A673 (cell line): ENCODE results near the gene BUB3. TPM values are rescaled to one million over a fixed set of nuclear protein-coding genes. Genes with fewer than 3 reads are reported as not detected.

Experiments
- BruUV-seq: library from RNA; stranded (reverse); fragments of 400-500 nt; replicated peaks from 2 replicates; lab custom pipeline; 2021; lab: Mats Ljungman, UMichigan
- CTCF ChIA-PET: fragments of 300-600 bp; sonication (Branson Sonifier 250); formaldehyde crosslinking; loops from one replicate; lab custom pipeline; 2022; ENCODE audit warnings: antibody characterized with exemption; lab: Charles Lee
- POLR2A ChIA-PET: fragments of 300-600 bp; sonication (Branson Sonifier 250); formaldehyde crosslinking; loops from one replicate; lab custom pipeline; 2022; ENCODE audit warnings: antibody characterized with exemption; ENCODE audit not compliant: low non-redundant PET; lab: Charles Lee
- DNase-seq: peaks from one replicate; pipeline ENCODE4 v3.0.0-alpha.2; 2015; ENCODE audit warnings: low spot score
- H3K27ac ChIP-seq: fragments of 200-600 bp; sonication (generic); 2 replicates; pipeline ENCODE4 v1.5.1; 2016; ENCODE audit warnings: mixed run types, low read depth, mild to moderate bottlenecking, mixed read lengths, antibody characterized with exemption, low read length; ENCODE audit not compliant: poor library complexity, severe bottlenecking
- H3K27me3 ChIP-seq: fragments of 200-600 bp; sonication (generic); replicated peaks from 2 replicates; pipeline ENCODE4 v1.6.1; 2017; ENCODE audit warnings: mixed run types, low read depth, mild to moderate bottlenecking, mixed read lengths, antibody characterized with exemption, low read length; ENCODE audit not compliant: insufficient read depth, poor library complexity
- H3K36me3 ChIP-seq: fragments of 200-600 bp; sonication (generic); 2 replicates; pipeline ENCODE4 v1.6.1; 2016; ENCODE audit warnings: mixed run types, mild to moderate bottlenecking, mixed read lengths, antibody characterized with exemption, low read length; ENCODE audit not compliant: insufficient read depth, poor library complexity, severe bottlenecking
- H3K4me1 ChIP-seq: fragments of 200-600 bp; sonication (generic); 2 replicates; pipeline ENCODE4 v1.6.1; 2017; ENCODE audit warnings: mixed run types, mild to moderate bottlenecking, mixed read lengths, antibody characterized with exemption, low read length; ENCODE audit not compliant: insufficient read depth, poor library complexity, severe bottlenecking
- H3K4me3 ChIP-seq: fragments of 200-600 bp; sonication (generic); 2 replicates; pipeline ENCODE4 v1.5.1; 2016; ENCODE audit warnings: low read depth, mixed run types, mild to moderate bottlenecking, mixed read lengths, low read length; ENCODE audit not compliant: poor library complexity, severe bottlenecking
- H3K9me3 ChIP-seq: fragments of 200-600 bp; sonication (generic); 2 replicates; pipeline ENCODE4 v1.6.1; 2016; ENCODE audit warnings: mixed run types, low read depth, mild to moderate bottlenecking, mixed read lengths, antibody characterized with exemption, low read length; ENCODE audit not compliant: poor library complexity, severe bottlenecking
- EZH2 ChIP-seq: fragments of 200-600 bp; sonication (generic); IDR thresholded peaks from 2 replicates; pipeline ENCODE4 v1.6.1; 2017; ENCODE audit warnings: borderline replicate concordance, low read depth, mild to moderate bottlenecking, mixed read lengths, antibody characterized with exemption, low read length; ENCODE audit not compliant: poor library complexity, severe bottlenecking
- intact Hi-C: fragments of 100-400 bp; cut with micrococcal nuclease; formaldehyde crosslinking; loops from one replicate; pipeline ENCODE4 v1.10.0; 2022; ENCODE audit not compliant: unreplicated experiment
- total RNA-seq: library from RNA; stranded (reverse); gene quantifications from 2 replicates; pipeline ENCODE4 v1.2.3, GENCODE V29; 2021
- TF ChIP-seq, protein P1 (sequence below): fragments of 300-800, 200-600 bp; sonication (generic); conservative IDR thresholded peaks from 2 replicates; pipeline ENCODE4 v1.5.1; 2017; ENCODE audit warnings: low read depth, mild to moderate bottlenecking, antibody characterized with exemption, low read length, moderate library complexity, mixed read lengths

Gene BUB3
- total RNA-seq, 1 experiment from 2014 or later = 207 TPM

GRCh38 chr10:123134915-123135414 is 19.2 kb upstream of the BUB3 start:
- H3K27me3 ChIP-seq = peaks cover 99% of the 10 kb centered on the region
- H3K4me3 ChIP-seq = peak overlapping the region; percentile 45
- DNase-seq = no peak
- TF ChIP-seq, protein P1, sequence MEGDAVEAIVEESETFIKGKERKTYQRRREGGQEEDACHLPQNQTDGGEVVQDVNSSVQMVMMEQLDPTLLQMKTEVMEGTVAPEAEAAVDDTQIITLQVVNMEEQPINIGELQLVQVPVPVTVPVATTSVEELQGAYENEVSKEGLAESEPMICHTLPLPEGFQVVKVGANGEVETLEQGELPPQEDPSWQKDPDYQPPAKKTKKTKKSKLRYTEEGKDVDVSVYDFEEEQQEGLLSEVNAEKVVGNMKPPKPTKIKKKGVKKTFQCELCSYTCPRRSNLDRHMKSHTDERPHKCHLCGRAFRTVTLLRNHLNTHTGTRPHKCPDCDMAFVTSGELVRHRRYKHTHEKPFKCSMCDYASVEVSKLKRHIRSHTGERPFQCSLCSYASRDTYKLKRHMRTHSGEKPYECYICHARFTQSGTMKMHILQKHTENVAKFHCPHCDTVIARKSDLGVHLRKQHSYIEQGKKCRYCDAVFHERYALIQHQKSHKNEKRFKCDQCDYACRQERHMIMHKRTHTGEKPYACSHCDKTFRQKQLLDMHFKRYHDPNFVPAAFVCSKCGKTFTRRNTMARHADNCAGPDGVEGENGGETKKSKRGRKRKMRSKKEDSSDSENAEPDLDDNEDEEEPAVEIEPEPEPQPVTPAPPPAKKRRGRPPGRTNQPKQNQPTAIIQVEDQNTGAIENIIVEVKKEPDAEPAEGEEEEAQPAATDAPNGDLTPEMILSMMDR = no peak
- TF ChIP-seq EZH2 = peak; percentile 65
- CTCF ChIA-PET = interaction anchor here (1.1 kb wide), 1 partner anchor 90 kb away, joined by 3 read pairs; no protein-coding TSS in a partner anchor
- no peaks in the 10 kb centered on the region for H3K36me3 ChIP-seq
- H3K4me1 ChIP-seq = peaks cover 29% of the 10 kb centered on the region
- POLR2A ChIA-PET = no interaction called here
- H3K9me3 ChIP-seq = no peaks in the 10 kb centered on the region
- no peak overlapping the region for H3K27ac ChIP-seq
- intact Hi-C loops = loop anchor here (5.0 kb wide), 1 partner anchor 292 kb away; no protein-coding TSS in a partner anchor
- no TSS peak for BruUV-seq

- intact Hi-C loops = no loop called here
- ChIA-PET CTCF (no interaction called here), POLR2A (no interaction called here)
- no TSS peak for BruUV-seq
- DNase-seq = peak; percentile 81
- peaks cover 29% of the 10 kb centered on the region for H3K4me1 ChIP-seq
- no peaks in the 10 kb centered on the region for H3K36me3 ChIP-seq
- TF ChIP-seq EZH2 = no peak
- TF ChIP-seq, protein P1 = no peak
- H3K27ac ChIP-seq = no peak within 1 kb of the TSS
- no peaks in the 10 kb centered on the region for H3K9me3 ChIP-seq
- peak within 1 kb of the TSS; percentile 45 for H3K4me3 ChIP-seq
- H3K27me3 ChIP-seq = peaks cover 99% of the 10 kb centered on the region
These were observed 18.6 kb upstream of the BUB3 start, which contains the start of gene HMX3 for GRCh38 chr10:123135415-123136141. HMX3 (plus strand) TSS chr10:123135970; CDS start chr10:123136051, 81 bp downstream.

DNA sequence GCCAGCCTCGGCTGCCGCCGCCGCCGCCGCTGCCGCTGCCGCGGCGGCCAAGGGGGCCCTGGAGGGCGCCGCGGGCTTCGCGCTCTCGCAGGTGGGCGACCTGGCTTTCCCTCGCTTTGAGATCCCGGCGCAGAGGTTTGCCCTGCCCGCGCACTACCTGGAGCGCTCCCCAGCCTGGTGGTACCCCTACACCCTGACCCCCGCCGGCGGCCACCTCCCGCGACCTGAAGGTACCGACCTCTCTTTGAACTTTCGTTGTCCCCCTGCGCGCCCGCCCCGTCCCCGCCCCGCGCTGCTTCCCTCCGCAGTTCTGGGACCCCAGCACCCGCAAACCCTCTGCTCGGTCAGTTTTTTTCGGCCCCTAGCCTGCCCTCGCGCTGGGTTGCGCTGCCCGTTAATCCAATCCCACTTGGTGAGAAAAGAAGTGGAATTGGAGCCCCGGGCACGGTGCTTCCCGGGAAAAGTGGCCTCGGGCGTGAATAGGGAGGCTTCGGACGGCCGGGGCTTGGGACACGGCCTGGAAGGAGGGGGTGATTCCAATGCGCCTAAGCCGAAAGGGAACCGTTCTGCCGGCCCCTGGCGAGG is 17.9 kb upstream of the BUB3 start:
- no peak overlapping the region for H3K27ac ChIP-seq
- intact Hi-C loops = no loop called here
- no peaks in the 10 kb centered on the region for H3K9me3 ChIP-seq
- peak; percentile 97 for TF ChIP-seq EZH2
- TF ChIP-seq, protein P1 = no peak
- H3K4me1 ChIP-seq = peaks cover 29% of the 10 kb centered on the region
- ChIA-PET POLR2A (no interaction called here), CTCF (no interaction called here)
- H3K36me3 ChIP-seq = no peaks in the 10 kb centered on the region
- H3K27me3 ChIP-seq = peaks cover 99% of the 10 kb centered on the region
- no peak for DNase-seq
- peak overlapping the region; percentile 45 for H3K4me3 ChIP-seq
- no TSS peak for BruUV-seq
